GM23248 (cell line): ENCODE measurements around the gene NYNRIN.

Experiments used
- EZH2 ChIP-seq: fragments of 200-600 bp; sonication (generic); IDR thresholded peaks from 2 replicates; pipeline ENCODE4 v1.6.1; 2018; ENCODE audit warnings: antibody characterized with exemption, mild to moderate bottlenecking; ENCODE audit not compliant: insufficient read depth, poor library complexity, severe bottlenecking
- EZH2phosphoT487 ChIP-seq: fragments of 200-600 bp; sonication (generic); IDR thresholded peaks from 2 replicates; pipeline ENCODE4 v1.6.1; 2018; ENCODE audit warnings: antibody characterized with exemption, moderate library complexity, mild to moderate bottlenecking, low read depth; ENCODE audit not compliant: insufficient read depth

GRCh38 chr14:24459331-24459730 lies 60.5 kb downstream of the NYNRIN start:
- TF ChIP-seq EZH2 (no peak), EZH2phosphoT487 (no peak)
